Measurements from ENCODE around the gene GALNT5.
"Not testable (repeated sequence)": the region's sequence is repeated elsewhere in the genome, so short reads cannot be mapped to it uniquely, and the experiment has no call there.

Gene GALNT5

DNA sequence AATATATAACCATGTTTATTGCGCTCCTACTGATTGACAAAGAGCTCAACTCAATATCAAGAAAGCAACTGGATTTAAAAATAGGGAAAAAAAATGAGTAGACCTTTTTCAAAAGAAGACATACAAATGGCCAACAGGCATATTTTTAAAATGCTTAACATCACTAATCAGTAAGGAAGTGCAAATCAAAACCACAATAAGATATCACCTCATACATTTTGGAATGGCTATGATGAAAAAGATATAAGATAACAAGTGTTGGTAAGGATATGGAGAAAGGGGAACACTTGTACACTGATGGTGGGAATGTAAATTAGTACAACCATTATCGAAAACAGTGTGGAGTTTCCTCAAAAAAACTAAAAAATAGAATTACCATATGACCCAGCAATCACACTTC is 5.6 kb upstream of the GALNT5 start:
- DNase-seq (ENCODE audit: low read depth), result no peak

DNA sequence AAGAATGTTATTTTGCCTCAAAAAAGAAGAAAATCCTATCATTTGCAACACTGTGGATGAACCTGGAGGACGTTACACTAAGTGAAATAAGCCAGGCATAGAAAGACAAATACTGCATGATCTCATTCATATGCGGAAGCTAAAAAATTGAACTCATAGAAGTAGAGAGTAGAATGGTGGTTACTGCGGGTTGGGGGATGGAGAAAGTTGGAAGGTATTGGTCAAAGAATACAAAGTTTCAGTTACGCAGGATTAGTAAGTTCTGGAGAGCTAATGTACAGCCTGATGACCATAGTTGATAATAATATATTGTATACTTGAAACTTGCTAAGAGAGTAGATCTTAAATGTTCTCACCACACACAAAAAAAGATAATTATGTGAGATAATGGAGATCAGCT is 5.0 kb upstream of the GALNT5 start:
- no peak for DNase-seq (ENCODE audit: low read depth)

DNA sequence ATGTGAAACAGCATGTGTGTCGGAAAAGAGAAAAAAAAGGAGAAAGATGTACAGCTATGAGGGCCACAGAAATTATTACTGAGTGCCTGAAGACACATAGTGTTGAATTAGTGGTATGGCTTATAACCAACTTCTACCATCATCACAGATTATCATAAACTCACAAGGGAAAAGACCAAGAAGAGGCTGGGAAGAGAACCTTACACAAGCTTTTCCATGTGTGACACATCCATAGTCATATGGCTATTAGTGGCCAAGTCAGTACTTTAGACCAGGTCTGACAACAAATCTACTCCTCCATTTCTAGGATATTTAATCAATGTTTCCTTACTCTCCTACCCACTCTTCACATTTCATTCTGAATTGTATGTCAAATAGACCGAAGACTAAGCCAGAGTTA is 3.5 kb upstream of the GALNT5 start:
- DNase-seq (ENCODE audit: low read depth), result no peak

DNA sequence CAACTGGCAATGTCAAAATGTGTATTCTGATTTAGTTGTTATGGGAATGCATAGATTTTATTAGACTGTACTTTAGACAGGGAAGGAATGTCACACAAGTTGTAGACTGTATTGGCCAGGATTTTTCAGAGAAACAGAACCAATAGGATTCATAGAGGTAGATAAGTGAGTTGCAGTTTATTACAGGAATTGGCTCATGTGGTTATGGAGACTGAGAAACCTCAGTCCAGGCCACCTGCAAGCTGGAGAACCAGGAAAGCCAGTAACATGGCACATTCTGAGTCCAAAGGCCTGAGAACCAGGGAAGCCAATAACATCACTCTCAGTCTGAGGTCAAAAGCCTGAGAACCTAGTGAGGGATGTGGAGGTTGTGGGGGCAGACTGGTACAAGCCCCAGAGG is 1.8 kb upstream of the GALNT5 start:
- no peak for DNase-seq (ENCODE audit: low read depth)

DNA sequence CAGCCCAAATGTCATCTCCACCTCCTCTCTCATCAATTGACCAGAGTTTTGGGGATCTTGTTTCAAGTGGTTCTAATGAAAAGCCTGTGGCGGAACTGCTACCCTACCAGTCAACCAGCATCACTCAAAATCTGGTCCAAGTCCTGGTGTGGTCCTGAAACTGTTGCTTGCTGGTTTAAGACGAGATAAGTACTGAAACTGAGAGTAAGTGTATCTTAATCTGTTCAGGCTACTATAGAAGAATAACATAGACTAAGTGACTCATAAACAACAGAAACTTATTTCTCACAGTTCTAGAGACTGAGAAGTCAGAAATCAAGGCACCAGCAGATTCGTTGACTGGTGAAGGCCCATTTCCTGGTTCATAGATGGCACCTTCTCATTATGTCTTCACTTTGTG is 879 bp upstream of the GALNT5 start:
- no peak for DNase-seq (ENCODE audit: low read depth)

DNA sequence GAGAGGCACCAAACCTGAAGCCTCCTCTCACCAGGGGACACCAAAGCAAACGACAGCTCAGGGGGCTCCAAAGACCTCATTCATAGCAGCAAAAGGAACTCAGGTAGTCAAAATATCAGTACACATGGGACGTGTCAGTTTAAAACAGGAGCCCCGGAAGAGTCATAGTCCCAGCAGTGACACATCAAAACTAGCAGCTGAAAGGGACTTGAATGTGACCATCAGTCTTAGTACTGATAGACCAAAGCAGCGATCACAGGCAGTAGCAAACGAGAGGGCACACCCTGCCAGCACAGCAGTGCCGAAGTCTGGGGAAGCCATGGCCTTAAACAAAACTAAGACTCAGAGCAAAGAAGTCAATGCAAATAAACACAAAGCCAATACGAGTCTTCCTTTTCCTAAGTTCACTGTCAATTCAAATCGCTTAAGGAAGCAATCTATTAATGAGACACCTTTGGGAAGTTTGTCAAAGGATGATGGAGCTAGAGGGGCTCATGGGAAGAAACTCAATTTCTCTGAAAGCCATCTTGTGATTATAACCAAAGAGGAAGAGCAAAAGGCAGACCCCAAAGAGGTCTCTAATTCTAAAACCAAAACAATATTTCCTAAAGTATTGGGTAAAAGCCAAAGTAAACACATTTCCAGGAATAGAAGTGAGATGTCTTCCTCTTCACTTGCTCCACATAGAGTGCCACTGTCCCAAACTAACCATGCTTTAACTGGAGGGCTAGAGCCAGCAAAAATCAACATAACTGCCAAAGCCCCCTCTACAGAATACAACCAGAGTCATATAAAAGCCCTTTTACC is 1.2 kb downstream of the GALNT5 start:
- no peak for DNase-seq (ENCODE audit: low read depth)

DNA sequence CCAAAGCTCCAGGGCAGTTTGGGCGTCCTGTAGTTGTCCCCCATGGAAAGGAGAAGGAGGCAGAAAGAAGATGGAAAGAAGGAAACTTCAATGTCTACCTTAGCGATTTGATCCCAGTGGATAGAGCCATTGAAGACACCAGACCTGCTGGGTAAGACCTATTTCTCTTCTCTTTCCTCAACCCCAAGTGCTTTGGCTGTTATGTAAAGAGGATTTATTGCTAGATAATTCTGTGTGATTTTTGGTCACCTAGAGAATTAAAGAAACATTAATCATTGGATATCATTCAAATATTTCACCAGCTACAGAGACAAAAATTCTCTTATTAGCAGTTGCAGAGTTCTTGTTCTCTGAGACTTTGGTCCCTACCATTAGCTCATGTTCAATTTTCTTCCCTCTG is 1.9 kb downstream of the GALNT5 start:
- no peak for DNase-seq (ENCODE audit: low read depth)

DNA sequence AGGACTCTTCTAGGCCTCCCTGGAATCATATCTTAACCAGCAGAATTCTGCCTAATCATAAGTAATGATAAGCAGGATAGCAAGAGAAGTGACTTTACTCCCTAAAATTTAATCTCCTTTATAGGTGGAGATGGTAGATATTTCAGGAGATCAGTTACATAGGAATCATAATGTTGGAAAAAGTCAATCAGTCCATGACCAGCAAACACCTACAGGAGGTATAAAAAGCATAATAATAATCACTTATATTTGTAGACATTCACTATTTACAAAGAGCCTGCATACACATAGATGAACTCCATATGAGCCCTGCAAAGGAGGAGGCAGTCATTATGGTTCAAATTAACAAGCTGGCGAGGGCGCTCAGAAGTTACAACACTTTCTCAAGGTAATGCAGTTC is 2.5 kb downstream of the GALNT5 start:
- DNase-seq (ENCODE audit: low read depth), result no peak

DNA sequence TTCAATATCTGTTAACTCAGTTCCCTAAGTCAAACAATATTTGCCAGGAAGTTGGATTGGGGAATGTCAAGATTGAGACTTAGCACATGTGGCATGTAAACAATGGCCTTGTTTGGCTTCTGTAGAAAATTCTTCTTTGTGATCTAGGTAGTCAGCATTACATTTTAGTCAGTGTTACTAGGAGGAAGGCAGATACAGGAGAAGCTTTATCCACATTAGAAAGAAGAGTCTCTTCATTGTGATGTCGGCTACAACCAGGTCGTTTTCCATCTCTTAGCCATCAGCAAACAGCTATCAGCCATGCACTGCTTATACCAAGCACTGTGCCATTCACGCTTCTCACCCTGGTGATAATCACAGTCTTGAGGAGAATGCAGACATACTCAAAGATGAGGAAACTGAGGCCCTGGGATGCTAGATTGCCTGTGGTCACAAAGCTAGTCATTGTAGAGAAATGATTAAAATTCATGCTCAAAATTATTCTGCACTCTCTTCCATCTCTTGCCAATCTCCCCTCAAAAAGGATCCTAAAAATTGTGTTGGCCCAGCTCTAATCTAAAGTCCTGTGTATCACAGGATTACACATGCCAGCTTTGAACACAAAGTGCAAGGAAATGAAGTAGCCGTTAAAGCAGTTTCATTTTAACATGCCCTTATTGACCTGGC is 3.2 kb downstream of the GALNT5 start:
- DNase-seq (ENCODE audit: low read depth), result no peak

DNA sequence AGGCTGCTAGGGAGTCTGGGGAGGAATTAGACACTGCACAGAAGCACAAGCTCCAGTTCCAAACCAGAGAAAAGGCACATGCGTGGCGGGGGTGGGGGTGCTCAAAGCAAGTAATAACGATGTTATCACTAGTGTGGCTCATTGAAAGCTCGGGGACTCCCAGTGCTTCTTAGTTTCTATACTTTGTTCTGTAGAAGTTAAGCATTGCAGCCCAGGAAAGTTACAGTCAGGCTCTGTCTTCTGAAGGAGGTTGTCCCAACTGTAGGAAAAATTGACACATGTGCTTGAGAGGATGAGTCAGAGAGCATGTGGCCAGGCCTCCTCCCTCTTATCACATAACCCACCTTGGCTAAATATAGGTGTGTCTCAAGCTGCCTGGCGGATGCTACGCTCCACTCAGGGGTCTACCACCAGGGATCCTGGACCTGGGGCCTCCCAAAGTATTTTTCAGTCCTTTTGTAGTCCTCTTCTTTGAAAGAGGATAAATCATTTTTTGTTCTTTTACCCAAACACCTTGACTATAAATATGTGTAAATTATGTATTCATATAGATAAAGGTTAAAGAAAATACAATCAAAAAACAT is 3.8 kb downstream of the GALNT5 start:
- DNase-seq (ENCODE audit: low read depth), result no peak

DNA sequence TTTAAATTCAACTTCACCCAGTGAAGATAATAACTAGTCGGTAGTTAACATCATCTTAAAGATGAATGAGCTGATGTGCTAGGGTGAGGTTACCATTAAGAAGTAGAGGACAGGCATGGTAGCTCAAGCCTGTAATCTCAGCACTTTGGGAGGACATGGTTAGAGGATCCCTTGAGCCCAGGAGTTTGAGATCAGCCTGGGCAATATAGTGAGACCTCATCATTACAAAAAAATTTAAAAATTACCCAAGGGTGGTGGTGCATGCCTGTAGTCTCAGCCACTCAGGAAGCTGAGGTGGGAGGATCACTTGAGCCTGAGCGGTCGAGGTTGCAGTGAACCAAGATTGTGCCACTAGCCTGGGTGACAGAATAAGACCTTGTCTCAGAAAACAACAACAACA is 4.7 kb downstream of the GALNT5 start:
- DNase-seq (ENCODE audit: low read depth), result no peak

DNA sequence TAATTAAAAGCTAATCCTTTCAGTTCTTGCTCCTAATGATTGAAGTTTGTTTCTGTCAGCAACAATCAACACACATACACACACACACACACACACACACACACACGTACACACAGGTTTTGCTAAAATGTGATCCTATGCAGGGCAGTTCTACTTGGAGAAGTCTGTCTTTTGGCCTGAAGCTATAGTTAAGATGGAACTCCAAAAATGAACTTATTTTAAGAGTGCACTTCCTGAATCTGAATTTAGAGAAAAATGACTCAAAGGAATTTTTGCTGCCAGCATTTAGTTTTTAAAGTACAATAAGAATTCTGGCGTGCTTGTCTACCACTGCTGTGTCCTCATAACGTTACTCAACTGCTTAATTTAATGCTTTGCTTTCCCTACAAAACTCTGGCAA is 6.6 kb downstream of the GALNT5 start:
- no peak for DNase-seq (ENCODE audit: low read depth)

DNA sequence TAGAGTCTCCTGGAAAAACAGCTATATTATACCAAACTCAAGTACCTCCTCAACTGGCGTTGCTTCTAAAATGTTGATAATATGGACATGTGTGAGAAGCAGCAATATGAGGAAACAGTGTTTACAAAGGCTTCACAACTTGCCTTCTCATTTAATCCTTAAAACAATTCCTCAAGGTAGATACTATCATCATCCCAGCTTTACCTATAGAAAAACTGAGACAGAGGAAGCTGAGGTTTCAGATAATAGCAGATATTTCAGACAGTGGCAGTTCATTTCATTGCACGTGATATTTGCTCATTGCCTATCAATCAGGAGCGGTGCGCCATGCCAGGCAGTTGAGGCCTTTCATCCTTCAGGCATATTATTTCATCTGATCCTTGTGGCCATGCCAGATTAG is 8.3 kb downstream of the GALNT5 start:
- no peak for DNase-seq (ENCODE audit: low read depth)

DNA sequence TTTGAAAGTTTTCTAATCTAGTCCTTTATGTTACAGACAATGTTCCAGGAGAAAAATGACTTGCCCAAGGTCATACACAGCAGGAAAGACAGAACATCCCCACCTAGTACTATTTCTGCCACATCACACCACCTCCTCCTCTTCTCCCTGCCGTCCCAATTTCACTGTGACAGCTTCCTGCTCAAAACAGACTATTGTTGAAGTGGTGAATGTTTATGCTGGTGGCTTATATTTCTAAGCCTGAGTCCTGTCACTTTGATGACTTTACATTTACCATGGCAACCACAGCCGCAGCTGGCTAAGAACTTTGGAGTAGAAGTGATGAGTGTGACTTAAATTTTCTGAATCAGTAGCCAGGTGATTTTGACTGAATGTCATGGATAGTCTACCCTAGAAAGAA is 10.0 kb downstream of the GALNT5 start:
- DNase-seq (ENCODE audit: low read depth), result no peak

DNA sequence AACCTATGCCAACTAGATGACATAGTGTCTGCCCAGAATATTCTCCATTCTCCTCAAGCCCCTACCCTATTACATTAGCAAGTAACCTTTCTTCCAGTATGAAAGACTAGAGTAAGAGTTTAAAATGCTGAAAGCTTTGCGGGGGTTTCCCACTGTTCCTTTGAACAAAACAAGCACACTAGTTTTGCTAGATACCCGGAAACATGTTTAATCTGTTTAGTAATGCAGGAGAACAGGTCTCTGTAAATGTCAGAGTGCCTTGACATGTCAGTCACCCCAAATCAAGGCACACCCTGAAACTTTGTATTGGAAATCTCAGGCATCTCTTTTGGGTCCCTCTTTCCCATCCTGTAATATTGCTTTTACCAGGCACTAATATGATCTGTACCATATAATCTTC is 11.6 kb downstream of the GALNT5 start:
- DNase-seq (ENCODE audit: low read depth), result no peak

DNA sequence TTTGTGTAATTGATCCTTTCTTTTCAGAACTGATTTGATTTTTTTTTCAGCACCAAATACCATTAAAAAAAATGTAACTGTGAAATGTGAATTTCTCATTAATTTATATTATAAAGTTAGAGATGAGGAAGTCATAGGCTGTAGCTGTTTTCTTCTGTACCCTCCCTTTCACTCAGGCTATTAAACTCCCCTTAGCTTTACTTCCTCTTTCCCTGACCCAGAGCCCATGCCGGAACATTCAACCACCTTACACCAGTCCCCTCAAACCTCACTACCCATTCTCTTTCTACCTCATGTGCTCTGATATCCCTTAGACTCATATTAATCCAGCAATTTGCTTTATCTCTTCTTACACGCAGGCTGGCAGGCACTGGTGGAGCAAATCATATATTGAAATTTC is 12.4 kb downstream of the GALNT5 start:
- DNase-seq (ENCODE audit: low read depth), result no peak

DNA sequence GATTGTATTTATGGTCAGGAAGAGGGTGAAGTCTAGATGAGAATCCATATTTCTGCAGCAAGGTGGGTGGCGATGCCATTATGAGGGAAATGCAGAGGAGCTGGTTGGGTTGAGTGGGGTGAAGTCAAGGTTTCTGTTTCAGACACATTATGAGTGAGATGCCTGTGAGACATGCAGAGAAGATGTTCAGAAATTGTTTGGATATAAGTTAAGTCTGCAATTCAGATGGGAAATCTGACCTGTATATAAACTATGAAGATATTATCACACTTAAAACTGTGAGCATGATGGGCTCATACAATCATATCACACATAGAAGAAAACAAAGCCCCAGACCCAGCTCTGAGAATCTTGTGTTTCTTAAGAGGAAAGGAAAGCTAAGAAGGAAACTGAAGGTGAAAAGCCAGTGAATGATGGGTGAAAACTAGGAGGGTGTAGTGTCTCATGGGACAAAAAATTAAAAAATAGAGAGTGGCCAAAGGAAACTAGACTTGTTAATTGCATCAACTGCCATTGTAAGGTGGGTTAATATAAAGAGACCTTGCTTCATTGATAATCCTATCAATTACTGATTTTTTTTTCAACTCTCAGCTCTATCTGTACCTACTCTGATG is 14.2 kb downstream of the GALNT5 start:
- no peak for DNase-seq (ENCODE audit: low read depth)

DNA sequence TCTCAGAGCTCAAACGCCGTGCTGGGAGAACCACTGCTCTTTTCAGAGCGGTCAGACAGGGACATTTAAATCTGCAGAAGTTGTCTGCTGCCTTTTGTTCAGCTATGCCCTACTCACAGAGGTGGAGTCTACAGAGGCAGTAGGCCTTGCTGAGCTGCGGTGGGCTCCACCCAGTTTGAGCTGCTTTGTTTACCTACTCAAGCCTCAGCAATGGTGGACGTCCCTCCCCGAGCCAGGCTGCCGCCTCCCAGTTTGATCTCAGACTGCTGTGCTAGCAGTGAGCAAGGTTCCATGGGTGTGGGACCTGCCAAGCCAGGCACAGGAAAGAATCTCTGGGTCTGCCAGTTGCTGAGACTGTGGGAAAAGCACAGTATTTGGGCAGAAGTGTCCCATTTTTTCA is 21.8 kb downstream of the GALNT5 start:
- not testable (repeated sequence) for DNase-seq (ENCODE audit: low read depth)

DNA sequence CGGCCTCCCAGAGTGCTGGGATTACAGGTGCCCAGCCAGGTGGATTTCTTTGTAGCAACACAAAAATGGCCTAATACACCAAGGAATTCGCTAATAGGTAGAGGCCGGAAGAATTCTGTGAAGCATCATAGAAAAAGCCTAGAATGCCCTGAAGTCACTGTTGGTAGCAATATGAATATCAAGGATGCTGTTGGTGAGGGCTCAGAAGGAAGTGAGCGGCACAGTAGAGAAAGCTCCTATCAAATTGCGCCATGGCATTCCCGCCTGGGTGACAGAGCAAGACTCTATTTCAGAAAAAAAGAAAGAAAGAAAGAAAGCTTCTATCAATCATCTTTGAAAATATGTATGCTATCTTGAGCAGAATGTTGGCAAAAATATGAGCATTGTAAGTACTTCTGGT is 23.8 kb downstream of the GALNT5 start:
- DNase-seq (ENCODE audit: low read depth), result no peak

DNA sequence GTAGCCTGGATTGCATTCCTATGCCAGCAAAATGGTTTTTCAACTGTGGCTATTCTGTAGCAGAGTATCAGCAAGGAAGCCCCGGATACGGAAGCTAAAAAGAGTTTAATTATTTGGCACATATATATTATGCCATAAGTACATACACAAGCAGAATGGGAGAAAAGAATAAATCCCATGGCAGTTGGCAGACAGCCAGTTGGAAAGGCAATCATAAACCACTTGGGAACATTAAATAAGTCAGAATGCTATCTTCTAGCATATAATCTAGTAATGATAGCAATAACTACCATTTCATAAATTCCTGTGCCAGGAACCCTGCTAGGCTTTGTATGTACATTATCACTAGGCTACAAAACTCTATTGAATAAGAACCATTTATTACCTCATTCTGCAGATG is 26.0 kb downstream of the GALNT5 start:
- DNase-seq (ENCODE audit: low read depth), result no peak

DNA sequence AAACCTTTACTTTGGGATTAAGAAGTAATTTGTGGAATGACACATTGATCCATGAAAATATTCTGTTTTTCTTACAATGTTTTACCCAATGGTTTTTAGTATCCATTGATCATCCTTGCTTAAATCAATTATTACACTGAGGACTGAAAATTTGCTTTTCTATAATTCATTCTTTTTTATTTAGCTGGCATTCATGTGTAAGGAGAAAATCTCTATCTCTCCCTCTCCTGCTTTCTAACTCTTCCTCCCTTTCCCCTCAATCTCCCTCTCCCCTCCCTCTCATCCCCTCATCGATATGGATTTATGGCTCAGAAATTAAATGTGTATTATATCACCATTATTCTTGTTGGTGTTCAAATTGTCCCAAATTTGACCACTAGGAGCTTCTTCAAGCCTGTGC is 29.7 kb downstream of the GALNT5 start:
- DNase-seq (ENCODE audit: low read depth), result no peak

DNA sequence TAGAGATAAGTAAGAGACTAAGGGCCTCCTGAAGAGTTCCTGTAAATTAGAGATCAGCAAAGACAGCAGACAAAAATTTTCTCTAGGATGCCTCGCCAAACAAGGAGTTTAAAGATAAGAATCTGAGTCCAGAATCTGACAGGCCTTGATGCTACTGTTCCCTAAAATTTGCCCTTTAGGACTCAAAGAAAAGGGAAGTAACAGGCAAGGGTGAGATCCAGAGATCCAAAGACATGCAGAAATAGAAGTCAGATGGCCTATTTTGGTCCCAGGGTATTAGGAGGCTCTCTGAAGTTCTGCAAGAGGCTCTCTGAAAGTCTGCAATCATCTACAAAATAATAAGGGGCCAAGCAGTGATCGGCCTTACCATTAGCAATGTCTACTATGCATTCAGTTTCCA is 33.0 kb downstream of the GALNT5 start:
- DNase-seq (ENCODE audit: low read depth), result no peak

DNA sequence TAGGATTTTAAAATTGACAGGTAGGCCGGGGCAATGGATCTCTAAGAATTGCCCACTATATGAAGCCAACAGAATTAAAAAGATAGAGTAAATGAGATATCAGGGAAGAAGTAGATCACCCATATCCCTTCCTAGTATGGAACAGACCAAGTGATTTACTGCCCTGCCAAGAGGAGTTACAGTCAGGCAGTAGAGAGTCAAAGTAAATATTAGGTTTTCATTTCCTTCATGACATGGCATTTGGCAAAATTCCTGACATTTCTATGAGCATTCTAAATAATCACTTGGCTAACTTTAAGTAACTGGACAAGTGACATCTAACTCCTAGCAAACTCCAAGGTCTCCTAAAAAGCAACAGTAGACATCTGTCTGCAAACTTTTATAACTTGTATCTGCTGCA is 33.5 kb downstream of the GALNT5 start:
- DNase-seq (ENCODE audit: low read depth), result no peak

Data from non-pigmented ciliary epithelial cell (primary cell).